HCT116 (cell line): Measurements from ENCODE around the gene PLCB2. TPM values are rescaled to one million over a fixed set of nuclear protein-coding genes. Genes with fewer than 3 reads are reported as not detected.

Source experiments
- ATAC-seq: fragments of 200-7000 bp; cut with Tn5 transposase; 2 replicates; pipeline ENCODE4 v1.9.1; 2020; ENCODE audit warnings: mild to moderate bottlenecking, moderate library complexity
- BruUV-seq: library from RNA; stranded (reverse); fragments of 400-500 nt; replicated peaks from 2 replicates; lab custom pipeline; 2021; lab: Mats Ljungman, UMichigan
- CTCF ChIA-PET: fragments of 300-600 bp; sonication (Branson Sonifier 250); formaldehyde crosslinking; loops from one replicate; lab custom pipeline; 2021; ENCODE audit warnings: antibody characterized with exemption; lab: Charles Lee
- POLR2A ChIA-PET: fragments of 300-600, 350-600 bp; sonication (Branson Sonifier 250); formaldehyde crosslinking; loops from one replicate; lab custom pipeline; 2021; ENCODE audit warnings: antibody characterized with exemption; lab: Charles Lee
- RAD21 ChIA-PET, 2 experiments: fragments of 300-600 bp; sonication (Branson Sonifier 250); formaldehyde crosslinking; loops; one replicate each; lab custom pipeline; 2023; ENCODE audit warnings: low total read pairs in 2 of 2; ENCODE audit not compliant: uncharacterized antibody in 2 of 2, unreplicated experiment in 2 of 2, low non-redundant PET in 1 of 2; lab: Charles Lee
- DNase-seq: peaks from one replicate; pipeline ENCODE4 v3.0.0-alpha.2; 2010; ENCODE audit warnings: low read depth, low spot score
- H2AFZ ChIP-seq: fragments of 200-600 bp; shearing (Covaris generic), sonication (generic); 2 replicates; pipeline ENCODE4 v1.6.1; 2017; ENCODE audit warnings: low read depth, mixed run types, mixed read lengths, antibody characterized with exemption, low read length; ENCODE audit not compliant: poor library complexity, severe bottlenecking
- H3K27ac ChIP-seq: 2 replicates; pipeline ENCODE4 v1.5.1; 2012; ENCODE audit warnings: low read depth, low read length
- H3K27me3 ChIP-seq: fragments of 200-600 bp; sonication (generic); 2 replicates; pipeline ENCODE4 v1.6.1; 2016; ENCODE audit warnings: mixed run types, low read length, mixed read lengths; ENCODE audit not compliant: insufficient read depth
- H3K36me3 ChIP-seq, 2 experiments: fragments of 200-500 bp in 1 of 2; fragments of 200-600 bp in 1 of 2; sonication (Bioruptor generic) in 1 of 2; sonication (generic) in 1 of 2; 2 replicates each; pipeline versions ENCODE4 v1.5.1 to v1.6.1; 2014 to 2016; ENCODE audit warnings: low read length in 2 of 2, inconsistent platforms in 1 of 2, mixed read lengths in 1 of 2, mixed run types in 1 of 2; ENCODE audit not compliant: insufficient read depth in 2 of 2, control insufficient read depth in 1 of 2
- H3K4me1 ChIP-seq, 2 experiments: fragments of 200-600 bp in 1 of 2; sonication (generic) in 1 of 2; 2 replicates each; pipeline versions ENCODE4 v1.5.1 to v1.6.1; 2012 to 2017; ENCODE audit warnings: low read length in 2 of 2, inconsistent platforms in 1 of 2, mild to moderate bottlenecking in 1 of 2, mixed read lengths in 1 of 2, mixed run types in 1 of 2, moderate library complexity in 1 of 2; ENCODE audit not compliant: insufficient read depth in 2 of 2, control insufficient read depth in 1 of 2
- H3K4me2 ChIP-seq: fragments of 200-600 bp; sonication (generic); 2 replicates; pipeline ENCODE4 v1.6.1; 2017; ENCODE audit warnings: mixed run types, low read length, mixed read lengths
- H3K4me3 ChIP-seq, 2 experiments: fragments of 200-600 bp in 1 of 2; sonication (generic) in 1 of 2; replicated peaks in 1 of 2; 2 replicates each; pipeline ENCODE4 v1.5.1; 2011 to 2016; ENCODE audit warnings: low read length in 2 of 2, control low read depth in 1 of 2, low read depth in 1 of 2, mild to moderate bottlenecking in 1 of 2, mixed read lengths in 1 of 2, mixed run types in 1 of 2
- H3K79me2 ChIP-seq: fragments of 200-600 bp; sonication (generic); 2 replicates; pipeline ENCODE4 v1.6.1; 2017; ENCODE audit warnings: mild to moderate bottlenecking, mixed run types, low read length, moderate library complexity, mixed read lengths; ENCODE audit not compliant: insufficient read depth
- H3K9ac ChIP-seq: fragments of 200-600 bp; sonication (generic); 2 replicates; pipeline ENCODE4 v1.6.1; 2016; ENCODE audit warnings: low read length, mixed read lengths
- H3K9me2 ChIP-seq: fragments of 200-600 bp; sonication (generic), shearing (Covaris generic); 2 replicates; pipeline ENCODE4 v1.6.1; 2017; ENCODE audit warnings: mixed run types, mild to moderate bottlenecking, moderate library complexity; ENCODE audit not compliant: insufficient read depth
- H3K9me3 ChIP-seq, 2 experiments: fragments of 200-500 bp in 1 of 2; fragments of 200-600 bp in 1 of 2; sonication (Bioruptor generic) in 1 of 2; sonication (generic) in 1 of 2; 2 replicates each; pipeline ENCODE4 v1.6.1; 2014 to 2017; ENCODE audit warnings: low read length in 2 of 2, mixed read lengths in 2 of 2, inconsistent platforms in 1 of 2, low read depth in 1 of 2, mild to moderate bottlenecking in 1 of 2, mixed run types in 1 of 2, moderate library complexity in 1 of 2; ENCODE audit not compliant: control insufficient read depth in 1 of 2, insufficient read depth in 1 of 2
- H4K20me1 ChIP-seq: fragments of 200-600 bp; sonication (generic), shearing (Covaris generic); 2 replicates; pipeline ENCODE4 v1.6.1; 2017; ENCODE audit warnings: mixed run types, mild to moderate bottlenecking, moderate library complexity; ENCODE audit not compliant: insufficient read depth
- ATF3 ChIP-seq: IDR thresholded peaks from 2 replicates; pipeline ENCODE4 v1.6.1; 2012
- CTCF ChIP-seq, 3 experiments: fragments of 200-600 bp in 1 of 3; sonication (generic) in 1 of 3; IDR thresholded peaks in 2 of 3; conservative IDR thresholded peaks in 1 of 3; 2 replicates each; pipeline ENCODE4 v1.5.1; 2012 to 2017; ENCODE audit warnings: low read depth in 2 of 3, low read length in 2 of 3, antibody characterized with exemption in 1 of 3, borderline replicate concordance in 1 of 3, control low read depth in 1 of 3, mild to moderate bottlenecking in 1 of 3, mixed read lengths in 1 of 3, mixed run types in 1 of 3, moderate library complexity in 1 of 3; ENCODE audit not compliant: insufficient read depth in 1 of 3
- EGR1 ChIP-seq: IDR thresholded peaks from 2 replicates; pipeline ENCODE4 v1.6.1; 2012; ENCODE audit warnings: low read depth
- EZH2 ChIP-seq: fragments of 200-600 bp; sonication (generic); IDR thresholded peaks from 2 replicates; pipeline ENCODE4 v1.6.1; 2017; ENCODE audit warnings: antibody characterized with exemption, mixed run types
- EZH2phosphoT487 ChIP-seq: fragments of 200-600 bp; IDR thresholded peaks from 2 replicates; pipeline ENCODE4 v1.6.1; 2018; ENCODE audit warnings: antibody characterized with exemption, borderline replicate concordance
- JUND ChIP-seq: IDR thresholded peaks from 2 replicates; pipeline ENCODE4 v1.6.1; 2012
- POLR2A ChIP-seq: IDR thresholded peaks from 2 replicates; pipeline ENCODE4 v1.7.0; 2011; ENCODE audit warnings: borderline replicate concordance; ENCODE audit not compliant: insufficient read depth, insufficient read length; ENCODE audit errors: extremely low read depth
- POLR2AphosphoS5 ChIP-seq: IDR thresholded peaks from 2 replicates; pipeline ENCODE4 v1.6.1; 2011; ENCODE audit warnings: mild to moderate bottlenecking, low read depth, low read length, moderate library complexity
- SIN3A ChIP-seq: IDR thresholded peaks from 2 replicates; pipeline ENCODE4 v1.6.1; 2012; ENCODE audit warnings: low read depth
- SP1 ChIP-seq: IDR thresholded peaks from 2 replicates; pipeline ENCODE4 v1.6.1; 2012; ENCODE audit warnings: low read depth
- SRF ChIP-seq: IDR thresholded peaks from 2 replicates; pipeline ENCODE4 v1.6.1; 2012; ENCODE audit warnings: low read depth
- ZBTB33 ChIP-seq: IDR thresholded peaks from 2 replicates; pipeline ENCODE4 v1.6.1; 2011; ENCODE audit warnings: mild to moderate bottlenecking, low read length, moderate library complexity; ENCODE audit not compliant: insufficient replicate concordance; ENCODE audit errors: extremely low read depth
- ZNF274 ChIP-seq: fragments of 200-500 bp; sonication (Bioruptor generic); IDR thresholded peaks from 2 replicates; pipeline ENCODE4 v1.6.1; 2014; ENCODE audit warnings: mild to moderate bottlenecking, low read depth, low read length, inconsistent platforms
- intact Hi-C: fragments of 100-400 bp; cut with micrococcal nuclease; formaldehyde crosslinking; loops from 2 replicates; pipeline ENCODE4 v1.10.0; 2022
- total RNA-seq: library from RNA; stranded (reverse); gene quantifications from one replicate; pipeline ENCODE4 v1.2.1, GENCODE V29; 2021; ENCODE audit not compliant: unreplicated experiment

Gene PLCB2
- total RNA-seq, 1 experiment from 2014 or later, result 2.8 TPM

GRCh38 chr15:40275954-40276353 is 31.8 kb downstream of the PLCB2 start:
- POLR2A ChIA-PET, result no interaction called here
- no TSS peak for BruUV-seq
- ATAC-seq, result no peak
- DNase-seq, result no peak
- Histone ChIP-seq H3K9me2 (no peaks in the 10 kb centered on the region), H3K4me1 (peaks cover 0 to 3% of the 10 kb centered on the region in 2 experiments; a peak in 1 of 4 replicates), H3K79me2 (no peaks in the 10 kb centered on the region), H3K4me3 (no peak overlapping the region)
- TF ChIP-seq SP1, result no peak
- no peak for TF ChIP-seq EZH2phosphoT487
- no peak for TF ChIP-seq CTCF (IDR thresholded peaks at IDR 0.05 in 2 of 3, conservative IDR thresholded peaks at IDR 0.05 in 1 of 3; ENCODE audit: borderline replicate concordance in 1 of 3, insufficient read depth in 1 of 3, low read depth in 2 of 3, low read length in 2 of 3)
- no peak for TF ChIP-seq EGR1
- TF ChIP-seq, all 23 proteins: peak for 0
- no peak overlapping the region for H3K27ac ChIP-seq
- no peak overlapping the region for H3K4me2 ChIP-seq
- ChIA-PET RAD21 (no interaction called here), CTCF (interaction anchor here (5.6 to 6.6 kb wide), 2 partner anchors 58 to 63 kb away, joined by 44 to 194 read pairs; partner anchors contain the start of gene CCDC9B)
- no peak overlapping the region for H3K9ac ChIP-seq
- no peaks in the 10 kb centered on the region for H3K27me3 ChIP-seq
- intact Hi-C loops, result loop anchor here (10.0 kb wide), 1 partner anchor 491 kb away; the partner anchor contains the start of gene FSIP1
- H4K20me1 ChIP-seq, result no peaks in the 10 kb centered on the region
- H3K9me3 ChIP-seq, result no peaks in the 10 kb centered on the region
- H3K36me3 ChIP-seq, result no peaks in the 10 kb centered on the region; a peak in 1 of 4 replicates
- no peak overlapping the region for H2AFZ ChIP-seq

- H3K4me2 ChIP-seq, result no peak overlapping the region
- no peak for DNase-seq
- H3K9me3 ChIP-seq, result no peaks in the 10 kb centered on the region
- H3K9ac ChIP-seq, result no peak overlapping the region
- H3K4me3 ChIP-seq, result no peak overlapping the region
- no peaks in the 10 kb centered on the region for H3K27me3 ChIP-seq
- no peak for ATAC-seq
- H3K36me3 ChIP-seq, result no peaks in the 10 kb centered on the region; a peak in 1 of 4 replicates
- intact Hi-C loops, result loop anchor here (10.0 kb wide), 1 partner anchor 491 kb away; the partner anchor contains the start of gene FSIP1
- H3K9me2 ChIP-seq, result no peaks in the 10 kb centered on the region
- H3K27ac ChIP-seq, result no peak overlapping the region
- RAD21 ChIA-PET, result interaction anchor here in 1 of 2 experiments (3.4 kb wide), 1 partner anchor 58 kb away, joined by 19 read pairs; no protein-coding TSS in a partner anchor
- POLR2A ChIA-PET, result no interaction called here
- H3K4me1 ChIP-seq, result peaks cover 0 to 3% of the 10 kb centered on the region in 2 experiments; a peak in 1 of 4 replicates
- CTCF ChIA-PET, result interaction anchor here (1.3 to 6.6 kb wide), 5 partner anchors 15 to 229 kb away, joined by 5 to 194 read pairs (median 44); partner anchors contain the start of gene CCDC9B
- no peaks in the 10 kb centered on the region for H3K79me2 ChIP-seq
- no peaks in the 10 kb centered on the region for H4K20me1 ChIP-seq
- H2AFZ ChIP-seq, result no peak overlapping the region
- BruUV-seq, result TSS peak; percentile 18
- TF ChIP-seq SIN3A, result no peak
- no peak for TF ChIP-seq EZH2
- TF ChIP-seq JUND, result no peak
- TF ChIP-seq ZBTB33, result no peak
- TF ChIP-seq EGR1, result no peak
- no peak for TF ChIP-seq ZNF274
- TF ChIP-seq POLR2A, result no peak
- TF ChIP-seq ATF3, result no peak
- TF ChIP-seq CTCF (IDR thresholded peaks at IDR 0.05 in 2 of 3, conservative IDR thresholded peaks at IDR 0.05 in 1 of 3; ENCODE audit: borderline replicate concordance in 1 of 3, insufficient read depth in 1 of 3, low read depth in 2 of 3, low read length in 2 of 3), result no peak
- no peak for TF ChIP-seq SRF
- no peak for TF ChIP-seq POLR2AphosphoS5
Observed at GRCh38 chr15:40275523-40275922, 32.2 kb downstream of the PLCB2 start.
